Psoas muscle (tissue), 8 donors: ENCODE results near the gene MYRIP. TPM values are rescaled to one million over a fixed set of nuclear protein-coding genes. Genes with fewer than 3 reads are reported as not detected.

Source experiments
- ATAC-seq, 4 donors: fragments of 200-7000 bp; cut with Tn5 transposase; one replicate each; pipeline ENCODE4 v1.9.1; 2020; ENCODE audit warnings: moderate library complexity in 3 of 4, mild to moderate bottlenecking in 2 of 4
- DNase-seq, 2 donors: peaks; one replicate each; pipeline ENCODE4 v3.0.0-alpha.2; 2020
- H3K27ac ChIP-seq: fragments of 200-600 bp; one replicate; pipeline ENCODE4 v1.8.0; 2022
- H3K27me3 ChIP-seq, 3 donors: fragments of 200-600 bp in 1 of 3; one replicate each; pipeline versions ENCODE4 v1.6.1 to v1.8.0; 2013 to 2022; ENCODE audit warnings: low read length in 2 of 3, mild to moderate bottlenecking in 2 of 3, moderate library complexity in 1 of 3; ENCODE audit not compliant: insufficient read depth in 3 of 3
- H3K36me3 ChIP-seq, 2 donors: fragments of 200-600 bp in 1 of 2; one replicate each; pipeline versions ENCODE4 v1.6.1 to v1.8.0; 2013 to 2022; ENCODE audit warnings: low read depth in 1 of 2, mild to moderate bottlenecking in 1 of 2, moderate library complexity in 1 of 2; ENCODE audit not compliant: insufficient read depth in 1 of 2
- H3K4me1 ChIP-seq: fragments of 200-600 bp; one replicate; pipeline ENCODE4 v1.8.0; 2022
- H3K4me3 ChIP-seq: fragments of 200-600 bp; one replicate; pipeline ENCODE4 v1.8.0; 2022; ENCODE audit warnings: mild to moderate bottlenecking
- H3K9me3 ChIP-seq: fragments of 200-600 bp; one replicate; pipeline ENCODE4 v1.8.0; 2022
- WGBS, 3 donors: extraction: QIAGEN DNeasy Blood & Tissue Kit; methylation state at CpG; one replicate each; pipeline versions ENCODE4 v1.1.6 to v1.1.7; 2013; 5-methylcytosine and 5-hydroxymethylcytosine counted together
- intact Hi-C, 2 donors: fragments of 100-400 bp; cut with DNase I; formaldehyde crosslinking; loops; one replicate each; pipeline versions ENCODE4 v1.11.0 to v1.14.2; 2022
- polyA plus RNA-seq, 3 donors: library from polyadenylated mRNA; stranded (reverse); fragments of 200-250 nt; gene quantifications; one replicate each; pipeline ENCODE4 v1.2.3, GENCODE V29; 2013
- total RNA-seq, 4 donors: library from RNA; stranded (reverse); fragmentation: NEBNext Ultra II Directional in 2 of 4; extraction: Animal tissue kit (Norgen Biotek cat#: 25700) in 2 of 4; gene quantifications; one replicate each; pipeline versions ENCODE4 v1.2.1 to v1.2.4, GENCODE V29; 2021 to 2023
- TF ChIP-seq, protein P1 (sequence below): fragments of 200-600 bp; IDR thresholded peaks from one replicate; pipeline ENCODE4 v1.8.0; 2022; ENCODE audit warnings: antibody characterized with exemption
- donor health status: healthy with polysubstance abuse.
- donor health status: DM: no; HTN: no; CAD: no; lungs with moderate emphysema.
- donor health status: Bipolar disorder and iron deficiency.
- donor health status: healthy.
- donor health status: DM: yes; HTN: yes; CAD: no.
- donor health status: DM: no; HTN: no; CAD: no.
- donor health status: DM: no; HTN: no; CAD: no.
- donor health status: DM: yes; HTN: yes; CAD: no.

The MYRIP gene
- total and polyA plus RNA-seq, 7 donors: 0.35 to 2.8 (median 1.1) TPM

DNA sequence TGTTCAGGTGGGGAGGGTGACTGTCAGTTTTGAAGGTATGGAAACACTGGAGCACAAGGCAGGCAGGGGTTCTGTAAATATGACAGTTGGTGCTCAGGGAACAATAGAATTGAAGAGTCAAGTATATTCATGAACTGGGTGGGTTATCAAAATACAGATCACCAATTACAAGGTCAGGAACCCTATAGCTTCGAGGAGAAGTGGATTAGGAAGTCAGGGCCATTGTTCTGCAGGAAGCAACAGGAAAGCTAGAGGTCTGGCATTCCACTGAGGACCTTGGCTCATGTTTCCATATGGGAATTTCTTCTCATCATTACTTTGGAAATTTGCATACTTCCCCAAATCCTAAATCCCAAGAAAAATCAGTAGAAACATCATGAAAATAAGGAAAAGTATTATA lies 125.9 kb downstream of the MYRIP start:
- DNase-seq (no peak), ATAC-seq (no peak)
- intact Hi-C loops: no loop called here
- H3K36me3 ChIP-seq: no peaks in the 10 kb centered on the region
- H3K4me1 ChIP-seq: no peaks in the 10 kb centered on the region
- TF ChIP-seq, protein P1, sequence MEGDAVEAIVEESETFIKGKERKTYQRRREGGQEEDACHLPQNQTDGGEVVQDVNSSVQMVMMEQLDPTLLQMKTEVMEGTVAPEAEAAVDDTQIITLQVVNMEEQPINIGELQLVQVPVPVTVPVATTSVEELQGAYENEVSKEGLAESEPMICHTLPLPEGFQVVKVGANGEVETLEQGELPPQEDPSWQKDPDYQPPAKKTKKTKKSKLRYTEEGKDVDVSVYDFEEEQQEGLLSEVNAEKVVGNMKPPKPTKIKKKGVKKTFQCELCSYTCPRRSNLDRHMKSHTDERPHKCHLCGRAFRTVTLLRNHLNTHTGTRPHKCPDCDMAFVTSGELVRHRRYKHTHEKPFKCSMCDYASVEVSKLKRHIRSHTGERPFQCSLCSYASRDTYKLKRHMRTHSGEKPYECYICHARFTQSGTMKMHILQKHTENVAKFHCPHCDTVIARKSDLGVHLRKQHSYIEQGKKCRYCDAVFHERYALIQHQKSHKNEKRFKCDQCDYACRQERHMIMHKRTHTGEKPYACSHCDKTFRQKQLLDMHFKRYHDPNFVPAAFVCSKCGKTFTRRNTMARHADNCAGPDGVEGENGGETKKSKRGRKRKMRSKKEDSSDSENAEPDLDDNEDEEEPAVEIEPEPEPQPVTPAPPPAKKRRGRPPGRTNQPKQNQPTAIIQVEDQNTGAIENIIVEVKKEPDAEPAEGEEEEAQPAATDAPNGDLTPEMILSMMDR: no peak
- WGBS, 3 donors: 43 to 70% (median 69%) methylated on average over 1 of the region's 1 CpG
- H3K27ac ChIP-seq: no peak overlapping the region
- H3K4me3 ChIP-seq: no peak overlapping the region
- no peaks in the 10 kb centered on the region for H3K9me3 ChIP-seq
- H3K27me3 ChIP-seq: no peaks in the 10 kb centered on the region

DNA sequence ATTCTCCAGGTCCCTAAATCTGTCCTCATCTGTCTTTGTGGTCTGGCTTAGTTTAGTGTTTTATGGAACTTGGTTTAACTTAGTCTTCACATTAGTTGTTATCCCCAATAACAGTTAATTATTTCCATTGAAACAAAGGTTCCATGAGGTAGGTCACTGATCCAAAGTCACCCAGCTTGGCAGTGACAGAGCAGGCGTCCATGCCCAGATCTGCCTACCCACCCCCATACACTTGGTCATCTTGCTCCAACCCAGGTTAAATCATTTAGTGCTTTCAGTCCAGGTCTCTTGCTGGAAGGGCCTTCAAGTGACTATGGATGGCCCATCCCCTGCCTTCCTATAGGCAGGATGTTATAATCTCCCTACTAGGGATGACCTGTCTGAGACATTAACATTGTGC lies 127.4 kb downstream of the MYRIP start:
- DNase-seq (no peak), ATAC-seq (no peak)
- H3K9me3 ChIP-seq: no peaks in the 10 kb centered on the region
- no peak overlapping the region for H3K27ac ChIP-seq
- WGBS, 3 donors: 66 to 78% (median 75%) methylated on average over 1 of the region's 1 CpG
- intact Hi-C loops: no loop called here
- TF ChIP-seq, protein P1: no peak
- no peaks in the 10 kb centered on the region for H3K4me1 ChIP-seq
- no peaks in the 10 kb centered on the region for H3K27me3 ChIP-seq
- no peak overlapping the region for H3K4me3 ChIP-seq
- no peaks in the 10 kb centered on the region for H3K36me3 ChIP-seq

DNA sequence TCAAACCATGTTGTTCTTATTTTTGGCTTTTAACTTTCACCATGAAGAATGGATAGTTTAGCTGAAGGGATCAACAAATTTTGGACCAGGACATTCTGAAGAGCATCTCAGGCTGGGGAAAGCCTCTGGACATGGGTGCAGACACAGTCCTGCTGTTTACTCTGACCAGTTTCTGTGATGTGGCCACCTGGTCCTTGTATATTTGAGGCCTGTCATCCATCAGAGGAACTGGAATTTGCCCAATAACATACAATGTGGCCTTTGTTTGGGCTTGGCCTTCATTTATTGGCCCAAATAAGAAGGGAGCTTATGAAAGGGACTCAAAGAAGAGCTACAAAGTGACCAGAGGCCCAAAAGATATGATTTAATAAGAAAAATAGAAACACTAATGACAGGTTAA lies 127.9 kb downstream of the MYRIP start:
- no peaks in the 10 kb centered on the region for H3K27me3 ChIP-seq
- TF ChIP-seq, protein P1: no peak
- H3K9me3 ChIP-seq: no peaks in the 10 kb centered on the region
- H3K27ac ChIP-seq: no peak overlapping the region
- H3K4me3 ChIP-seq: no peak overlapping the region
- no peaks in the 10 kb centered on the region for H3K36me3 ChIP-seq
- intact Hi-C loops: no loop called here
- H3K4me1 ChIP-seq: no peaks in the 10 kb centered on the region
- DNase-seq (no peak), ATAC-seq (no peak)

DNA sequence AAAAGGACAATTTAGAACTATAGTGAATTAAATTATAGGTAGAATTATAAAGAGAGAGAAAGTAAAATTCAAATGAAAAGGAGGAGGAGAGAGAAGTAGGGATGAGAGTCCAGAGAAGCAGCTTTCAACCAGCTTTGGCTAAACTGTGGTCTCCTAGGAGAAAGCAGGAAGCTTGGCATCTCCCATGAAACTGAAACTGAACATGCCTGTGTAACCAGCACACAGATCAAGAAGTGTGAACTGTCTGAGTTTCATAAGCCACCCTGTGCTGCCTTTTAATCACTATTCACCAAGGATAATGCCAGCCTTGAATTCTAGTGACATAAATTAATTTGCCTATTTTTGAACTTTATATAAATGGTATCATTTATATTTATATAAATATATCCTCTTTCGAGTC lies 128.5 kb downstream of the MYRIP start:
- Histone ChIP-seq H3K27ac (no peak overlapping the region), H3K27me3 (no peaks in the 10 kb centered on the region), H3K36me3 (no peaks in the 10 kb centered on the region), H3K9me3 (no peaks in the 10 kb centered on the region), H3K4me1 (no peaks in the 10 kb centered on the region), H3K4me3 (no peak overlapping the region)
- no peak for ATAC-seq
- DNase-seq: no peak
- TF ChIP-seq, protein P1: no peak
- intact Hi-C loops: no loop called here
- 70 to 86% (median 72%) methylated on average over 1 of the region's 1 CpG for WGBS, 3 donors

DNA sequence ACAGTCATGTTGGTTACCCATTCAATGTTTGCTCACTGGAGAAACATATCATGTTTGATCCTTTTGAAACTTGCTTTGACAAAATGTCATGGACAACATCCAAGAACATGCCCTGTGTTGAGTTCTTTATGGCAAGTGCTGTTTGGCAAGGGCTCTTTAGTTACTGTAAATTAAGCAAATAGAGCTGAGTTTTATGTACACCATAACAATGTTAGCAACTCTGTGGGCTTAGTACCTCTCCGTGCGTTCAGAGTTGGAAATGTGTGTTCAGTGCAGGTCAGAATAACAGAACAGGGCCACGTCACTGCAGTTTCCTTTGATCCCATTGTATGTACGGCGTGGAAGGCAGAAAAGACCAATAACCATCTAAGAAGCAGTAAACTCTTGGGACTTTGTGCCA lies 132.5 kb downstream of the MYRIP start:
- Histone ChIP-seq H3K36me3 (no peaks in the 10 kb centered on the region), H3K27ac (no peak overlapping the region), H3K4me1 (no peaks in the 10 kb centered on the region), H3K4me3 (no peak overlapping the region), H3K9me3 (no peaks in the 10 kb centered on the region), H3K27me3 (no peaks in the 10 kb centered on the region)
- ATAC-seq (peak in 1 of 4 donors; percentile 30), DNase-seq (no peak)
- intact Hi-C loops: no loop called here
- 54 to 67% (median 62%) methylated on average over 5 of the region's 5 CpGs for WGBS, 3 donors
- TF ChIP-seq, protein P1: no peak
